IgD-negative memory B cell (primary cell): Measurements from ENCODE around the gene C5AR1. TPM values are rescaled to one million over a fixed set of nuclear protein-coding genes. Genes with fewer than 3 reads are reported as not detected.
"Not testable (repeated sequence)": the region's sequence is repeated elsewhere in the genome, so short reads cannot be mapped to it uniquely, and the experiment has no call there.

Experiments used
- H3K27ac Mint-ChIP-seq, 3 donors: one replicate each; pipeline ENCODE4 v1.8.0; 2020 to 2022; ENCODE audit warnings: mild to moderate bottlenecking in 3 of 3, mixed read lengths in 3 of 3, moderate library complexity in 1 of 3
- H3K27me3 Mint-ChIP-seq: one replicate; pipeline ENCODE4 v1.8.0; 2021; ENCODE audit warnings: mixed read lengths
- H3K36me3 Mint-ChIP-seq: one replicate; pipeline ENCODE4 v1.8.0; 2020; ENCODE audit warnings: mild to moderate bottlenecking, mixed read lengths
- H3K4me1 Mint-ChIP-seq, 3 donors: one replicate each; pipeline ENCODE4 v1.8.0; 2020 to 2022; ENCODE audit warnings: mixed read lengths in 3 of 3, mild to moderate bottlenecking in 1 of 3
- H3K4me3 Mint-ChIP-seq, 4 donors: one replicate each; pipeline ENCODE4 v1.8.0; 2020 to 2022; ENCODE audit warnings: mild to moderate bottlenecking in 4 of 4, mixed read lengths in 4 of 4, moderate library complexity in 3 of 4
- H3K9me3 Mint-ChIP-seq, 3 donors: one replicate each; pipeline ENCODE4 v1.8.0; 2020 to 2021; ENCODE audit warnings: mixed read lengths in 3 of 3, mild to moderate bottlenecking in 1 of 3
- polyA plus RNA-seq: library from polyadenylated mRNA; unstranded; fragments of 300-500 nt; fragmentation: Illumina TruSeq; gene quantifications from one replicate; pipeline ENCODE4 v1.2.3, GENCODE V29; 2021

The C5AR1 gene
- polyA plus RNA-seq, 1 donor from 2014 or later: 0.30 TPM

- H3K36me3 Mint-ChIP-seq: peaks cover 13% of the 10 kb centered on the region
- no peaks in the 10 kb centered on the region for H3K9me3 Mint-ChIP-seq
- H3K27me3 Mint-ChIP-seq: no peaks in the 10 kb centered on the region
- peaks cover 0 to 2% (median 0%) of the 10 kb centered on the region in 3 donors for H3K4me1 Mint-ChIP-seq
- no peak overlapping the region for H3K27ac Mint-ChIP-seq
- no peak overlapping the region for H3K4me3 Mint-ChIP-seq
Observed at GRCh38 chr19:47357788-47358680, 48.4 kb downstream of the C5AR1 start.

- Mint-ChIP-seq H3K36me3 (peaks cover 13% of the 10 kb centered on the region), H3K4me3 (peak overlapping the region in 1 of 4 donors; percentile 47), H3K27ac (peak overlapping the region in 1 of 3 donors; percentile 43), H3K9me3 (no peaks in the 10 kb centered on the region), H3K4me1 (peaks cover 0 to 2% (median 0%) of the 10 kb centered on the region in 3 donors), H3K27me3 (no peaks in the 10 kb centered on the region)
Observed at GRCh38 chr19:47358936-47359335, 49.3 kb downstream of the C5AR1 start.

GRCh38 chr19:47362321-47362720, 52.7 kb downstream of the C5AR1 start:
- peaks cover 0 to 2% (median 0%) of the 10 kb centered on the region in 3 donors for H3K4me1 Mint-ChIP-seq
- H3K36me3 Mint-ChIP-seq: peaks cover 11% of the 10 kb centered on the region
- H3K27ac Mint-ChIP-seq: no peak overlapping the region
- H3K9me3 Mint-ChIP-seq: no peaks in the 10 kb centered on the region
- no peak overlapping the region for H3K4me3 Mint-ChIP-seq
- no peaks in the 10 kb centered on the region for H3K27me3 Mint-ChIP-seq

- Mint-ChIP-seq H3K27me3 (no peaks in the 10 kb centered on the region), H3K9me3 (no peaks in the 10 kb centered on the region), H3K36me3 (peaks cover 9% of the 10 kb centered on the region), H3K27ac (no peak overlapping the region), H3K4me1 (peaks cover 0 to 2% (median 0%) of the 10 kb centered on the region in 3 donors), H3K4me3 (no peak overlapping the region)
Observed at GRCh38 chr19:47363758-47364531, 54.3 kb downstream of the C5AR1 start.

GRCh38 chr19:47365455-47365854, 55.8 kb downstream of the C5AR1 start:
- not testable (repeated sequence) for H3K4me3 Mint-ChIP-seq, H3K9me3 Mint-ChIP-seq, H3K4me1 Mint-ChIP-seq, H3K36me3 Mint-ChIP-seq, H3K27me3 Mint-ChIP-seq
- H3K27ac Mint-ChIP-seq: peak overlapping the region in 1 of 3 donors; percentile 39

- Mint-ChIP-seq H3K27ac (no peak overlapping the region), H3K9me3 (no peaks in the 10 kb centered on the region), H3K27me3 (no peaks in the 10 kb centered on the region), H3K4me1 (peaks cover 0 to 2% (median 0%) of the 10 kb centered on the region in 3 donors), H3K4me3 (no peak overlapping the region), H3K36me3 (peaks cover 4% of the 10 kb centered on the region)
Observed at GRCh38 chr19:47370045-47370611, 60.5 kb downstream of the C5AR1 start.

GRCh38 chr19:47371261-47371660, 61.6 kb downstream of the C5AR1 start:
- H3K36me3 Mint-ChIP-seq: peaks cover 4% of the 10 kb centered on the region
- H3K9me3 Mint-ChIP-seq: no peaks in the 10 kb centered on the region
- no peak overlapping the region for H3K27ac Mint-ChIP-seq
- H3K4me3 Mint-ChIP-seq: no peak overlapping the region
- H3K4me1 Mint-ChIP-seq: peaks cover 0 to 2% (median 0%) of the 10 kb centered on the region in 3 donors
- H3K27me3 Mint-ChIP-seq: no peaks in the 10 kb centered on the region

Other genes with a start within 250 kb of the C5AR1 start
- gene ZC3H4, start 196.1 kb upstream of the C5AR1 start, polyA plus RNA-seq: 3.5 TPM
- gene SAE1, start 179.0 kb upstream of the C5AR1 start, polyA plus RNA-seq: 77.7 TPM
- gene BBC3, start 78.7 kb upstream of the C5AR1 start, polyA plus RNA-seq: 5.1 TPM
- gene CCDC9, start 53.3 kb upstream of the C5AR1 start, polyA plus RNA-seq: 16.0 TPM
- gene INAFM1, start 35.0 kb upstream of the C5AR1 start, polyA plus RNA-seq: 2.3 TPM
- 0.06 TPM for gene C5AR2, start 22.3 kb downstream of the C5AR1 start, polyA plus RNA-seq
- 13.3 TPM for gene DHX34, start 39.5 kb downstream of the C5AR1 start, polyA plus RNA-seq
- gene MEIS3, start 109.7 kb downstream of the C5AR1 start, polyA plus RNA-seq: not detected
- not detected for gene SLC8A2, start 162.0 kb downstream of the C5AR1 start, polyA plus RNA-seq
- 6.5 TPM for gene KPTN, start 174.4 kb downstream of the C5AR1 start, polyA plus RNA-seq
- gene NAPA, start 205.2 kb downstream of the C5AR1 start, polyA plus RNA-seq: 95.3 TPM